Panc1 (cell line): Measurements from ENCODE around the gene FBXO36.

ENCODE experiments used
- CTCF ChIP-seq: fragments of 450-650 bp; IDR thresholded peaks from 2 replicates; pipeline ENCODE4 v1.5.1; 2017; ENCODE audit warnings: mild to moderate bottlenecking
- REST ChIP-seq, 2 experiments: IDR thresholded peaks; 2 replicates each; pipeline ENCODE4 v1.6.1; 2011 to 2012; ENCODE audit warnings: low read depth in 2 of 2, control low read depth in 1 of 2, low read length in 1 of 2, mild to moderate bottlenecking in 1 of 2, moderate library complexity in 1 of 2; ENCODE audit not compliant: insufficient read depth in 1 of 2
- SIN3A ChIP-seq: IDR thresholded peaks from 2 replicates; pipeline ENCODE4 v1.6.1; 2012; ENCODE audit warnings: low read depth, mild to moderate bottlenecking, low read length, moderate library complexity, borderline replicate concordance; ENCODE audit not compliant: insufficient read depth
- TCF7L2 ChIP-seq: IDR thresholded peaks from 2 replicates; pipeline ENCODE4 v1.6.1; 2011; ENCODE audit warnings: mild to moderate bottlenecking, low read depth, low read length, inconsistent platforms

DNA sequence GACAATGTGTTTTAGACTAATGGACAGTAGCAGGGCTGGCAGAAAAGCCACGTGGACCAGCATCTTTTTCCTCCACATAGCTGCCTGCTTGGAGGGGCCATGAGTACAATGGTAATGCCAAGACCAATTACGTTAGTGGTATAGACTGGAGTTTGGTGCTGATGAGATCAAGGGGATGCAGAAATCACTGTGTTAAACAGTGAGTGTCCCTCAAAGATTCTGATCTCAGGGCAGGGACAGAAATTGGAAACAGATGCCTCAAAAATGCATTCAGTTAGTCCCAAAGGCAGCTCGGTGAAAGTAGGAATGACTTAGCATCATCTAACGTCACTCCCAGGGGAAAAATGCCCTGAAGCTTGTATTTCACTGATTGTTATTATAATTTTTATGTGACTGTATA is 74.0 kb downstream of the FBXO36 start:
- TF ChIP-seq TCF7L2 (no peak), CTCF (no peak), REST (IDR thresholded peaks at IDR 0.05; ENCODE audit: insufficient read depth in 1 of 2, low read depth in 2 of 2, low read length in 1 of 2) (no peak), SIN3A (no peak)
